Erythroblast (primary cell): ENCODE results near the gene ZNF784.

Experiments used
- GATA1 ChIP-seq: IDR thresholded peaks from 2 replicates; pipeline ENCODE4 v1.6.1; 2011; ENCODE audit warnings: low read depth, mild to moderate bottlenecking, control low read depth, low read length, moderate library complexity
- POLR2A ChIP-seq: IDR thresholded peaks from 2 replicates; pipeline ENCODE4 v1.6.1; 2011; ENCODE audit warnings: mild to moderate bottlenecking, low read length

GRCh38 chr19:55619286-55619685 lies 5.1 kb downstream of the ZNF784 start:
- TF ChIP-seq POLR2A: no peak
- no peak for TF ChIP-seq GATA1
